Measurements from ENCODE around the gene ARHGEF4. TPM values are rescaled to one million over a fixed set of nuclear protein-coding genes. Genes with fewer than 3 reads are reported as not detected.

ARHGEF4 gene
- total RNA-seq, 1 experiment from 2014 or later, result 4.0 TPM

DNA sequence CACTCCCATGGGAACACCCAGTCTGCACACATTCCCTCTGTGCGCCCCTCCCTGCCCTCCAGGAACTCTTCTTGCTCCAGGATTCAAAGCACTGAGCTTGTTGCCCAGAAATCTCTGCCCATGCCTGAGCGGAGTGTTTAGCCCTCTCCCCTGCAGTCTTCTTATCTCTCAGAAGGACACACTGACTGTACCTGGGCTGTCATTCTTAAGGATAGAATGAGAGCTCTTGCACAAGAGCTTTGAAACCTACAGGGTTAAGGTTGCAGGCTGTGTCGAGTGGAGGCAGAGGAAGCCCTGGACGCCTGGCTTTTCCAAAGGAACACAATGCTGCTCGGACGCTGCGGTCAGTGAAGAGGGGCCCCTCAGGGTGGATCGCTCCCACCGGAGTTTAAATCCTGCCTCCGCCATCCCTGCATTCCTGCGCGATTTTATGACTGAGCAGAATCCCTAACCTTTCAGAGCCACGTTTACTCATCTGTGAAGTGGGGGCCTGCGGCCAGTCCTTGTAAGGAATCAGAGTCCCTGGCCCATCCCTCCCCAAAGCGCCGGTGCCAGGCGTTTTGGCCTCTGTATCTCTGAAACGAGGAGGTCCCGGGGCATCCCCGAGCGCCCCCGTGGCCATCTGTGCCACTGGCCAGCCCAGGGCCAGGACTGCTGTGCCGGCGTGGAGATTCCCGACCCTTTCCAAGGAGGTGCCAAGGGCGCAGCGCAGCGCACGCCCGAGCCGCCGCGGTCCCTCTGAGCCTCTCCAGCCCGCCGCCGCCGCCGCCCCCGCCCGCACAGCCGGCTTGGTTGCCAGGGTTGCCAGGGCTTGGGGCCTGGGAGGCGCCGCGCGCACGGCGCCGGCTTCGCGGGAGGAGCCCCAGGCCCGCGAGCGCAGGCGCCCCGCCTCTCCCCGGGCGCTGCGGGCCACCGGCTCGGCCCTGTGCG is 197.7 kb downstream of the ARHGEF4 start:
- DNase-seq (ENCODE audit: low read depth, low spot score), result no peak
- in situ Hi-C loops (cut with HindIII; ENCODE audit: low pct_unique_long_range_greater_than_20kb, low sequenced_read_pairs), result no loop called here

- in situ Hi-C loops (cut with HindIII; ENCODE audit: low pct_unique_long_range_greater_than_20kb, low sequenced_read_pairs), result no loop called here
- no peak for DNase-seq (ENCODE audit: low read depth, low spot score)
These were observed 198.6 kb downstream of the ARHGEF4 start for GRCh38 chr2:131035112-131035825.

DNA sequence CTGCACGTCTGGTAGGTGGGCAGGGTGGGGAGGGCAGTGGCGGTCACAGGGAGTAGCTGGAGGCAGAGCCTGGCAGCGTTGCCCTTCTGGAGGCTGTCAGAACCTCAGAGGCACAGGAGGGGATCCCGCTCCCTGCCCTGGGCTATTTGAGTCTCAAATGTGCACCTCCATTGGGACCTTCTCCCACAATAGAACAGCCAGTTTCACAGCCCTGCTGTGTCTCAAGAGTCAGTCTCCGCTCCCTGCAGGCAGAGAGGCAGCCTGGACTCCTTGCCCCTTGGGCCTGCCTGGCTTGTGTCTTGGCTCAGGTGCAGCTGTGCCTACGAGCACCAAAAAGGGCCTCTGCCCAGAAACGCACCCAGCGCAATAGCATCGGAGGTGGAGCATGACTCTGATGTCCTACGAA is 199.1 kb downstream of the ARHGEF4 start:
- DNase-seq (ENCODE audit: low read depth, low spot score), result no peak
- in situ Hi-C loops (cut with HindIII; ENCODE audit: low pct_unique_long_range_greater_than_20kb, low sequenced_read_pairs), result no loop called here

DNA sequence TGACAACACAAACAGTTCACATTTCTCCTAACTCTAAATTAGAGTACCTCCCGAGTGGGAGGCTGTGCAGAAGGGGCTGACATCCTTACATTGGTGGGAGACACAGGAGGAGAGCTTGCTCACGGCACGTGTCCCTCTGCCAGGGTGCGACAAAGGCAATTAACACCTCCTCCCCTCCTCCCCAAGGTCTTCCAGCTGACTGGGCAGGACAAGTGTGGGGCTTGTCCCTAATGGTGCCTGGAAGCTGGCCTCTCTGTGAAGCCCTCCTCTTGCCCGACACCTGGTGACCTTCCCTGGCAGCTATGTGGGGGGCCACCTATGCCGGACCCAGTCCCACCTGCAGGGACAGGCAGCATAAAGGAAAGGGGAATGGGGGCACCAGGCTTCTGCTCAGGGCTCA is 199.6 kb downstream of the ARHGEF4 start:
- no peak for DNase-seq (ENCODE audit: low read depth, low spot score)
- in situ Hi-C loops (cut with HindIII; ENCODE audit: low pct_unique_long_range_greater_than_20kb, low sequenced_read_pairs), result no loop called here

GRCh38 chr2:131036696-131037397 is 200.1 kb downstream of the ARHGEF4 start:
- DNase-seq (ENCODE audit: low read depth, low spot score), result no peak
- in situ Hi-C loops (cut with HindIII; ENCODE audit: low pct_unique_long_range_greater_than_20kb, low sequenced_read_pairs), result no loop called here

DNA sequence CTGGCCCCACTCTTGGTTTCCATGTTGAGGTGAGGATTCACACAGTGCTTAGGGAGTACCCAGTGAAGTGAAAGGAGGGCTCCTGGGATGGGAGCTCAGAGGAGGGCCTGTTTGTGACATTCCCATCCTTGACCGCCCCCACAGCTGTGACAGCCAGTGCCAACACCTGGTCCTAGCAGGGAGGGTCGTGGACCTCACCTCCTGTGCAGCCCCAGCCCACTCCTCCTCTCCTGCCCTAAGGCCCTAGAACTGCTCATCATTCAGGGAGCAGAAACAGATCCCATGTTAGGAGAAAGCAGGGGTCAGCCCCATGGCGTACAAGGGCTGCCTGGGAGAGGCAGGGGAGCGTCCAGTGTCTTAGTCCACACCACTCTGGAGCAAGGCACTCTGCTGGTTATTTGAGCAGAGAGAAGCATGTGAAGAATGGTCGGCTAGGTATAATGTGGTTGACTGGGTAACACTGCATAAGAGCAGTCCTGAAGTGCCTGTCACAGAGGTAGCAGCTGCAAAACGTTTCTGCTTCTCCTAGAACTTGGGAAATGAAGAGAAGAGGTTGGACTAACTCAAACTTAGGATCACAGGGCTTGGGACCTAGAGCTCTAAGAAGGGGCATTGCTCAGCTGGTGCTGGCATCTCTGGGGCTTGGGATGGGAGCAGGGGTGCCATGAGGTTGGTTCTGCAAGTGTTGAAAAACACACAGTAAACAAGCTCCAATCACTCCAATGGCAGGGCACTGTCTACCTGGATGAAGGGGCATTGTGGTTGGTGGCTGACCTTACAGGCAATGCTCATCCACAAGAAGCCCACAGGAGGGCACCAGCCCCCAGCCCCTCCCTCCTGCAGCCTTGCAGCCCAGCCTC is 200.9 kb downstream of the ARHGEF4 start:
- no peak for DNase-seq (ENCODE audit: low read depth, low spot score)
- in situ Hi-C loops (cut with HindIII; ENCODE audit: low pct_unique_long_range_greater_than_20kb, low sequenced_read_pairs), result no loop called here

DNA sequence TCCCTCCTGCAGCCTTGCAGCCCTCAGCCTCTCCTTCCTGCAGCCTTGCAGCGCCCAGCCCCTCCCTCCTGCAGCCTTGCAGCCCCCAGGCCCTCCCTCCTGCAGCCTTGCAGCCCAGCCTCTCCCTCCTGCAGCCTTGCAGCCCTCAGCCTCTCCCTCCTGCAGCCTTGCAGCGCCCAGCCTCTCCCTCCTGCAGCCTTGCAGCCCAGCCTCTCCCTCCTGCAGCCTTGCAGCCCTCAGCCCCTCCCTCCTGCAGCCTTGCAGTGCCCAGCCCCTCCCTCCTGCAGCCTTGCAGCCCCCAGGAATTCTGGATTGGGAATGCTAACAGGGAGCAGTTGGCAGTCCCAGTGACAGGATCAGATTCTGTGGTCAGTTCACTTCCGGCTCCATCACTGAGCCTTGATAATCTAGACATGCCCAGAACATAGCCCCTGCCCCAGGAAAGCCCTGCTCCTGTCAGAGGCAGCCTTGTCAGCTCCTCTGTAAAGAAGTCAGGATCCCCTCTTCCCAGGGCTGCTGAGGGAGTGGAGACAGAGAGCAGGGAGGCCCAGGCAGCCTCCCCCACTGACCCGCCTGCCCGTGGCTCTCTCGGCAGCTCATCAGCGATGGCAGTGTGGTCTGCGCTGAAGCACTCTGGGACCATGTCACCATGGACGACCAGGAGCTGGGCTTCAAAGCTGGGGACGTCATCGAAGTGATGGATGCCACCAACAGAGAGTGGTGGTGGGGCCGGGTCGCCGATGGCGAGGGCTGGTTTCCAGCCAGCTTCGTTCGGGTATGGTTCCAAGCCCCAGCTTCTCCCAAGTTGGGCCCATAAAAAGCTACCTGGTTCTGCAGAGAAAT is 201.8 kb downstream of the ARHGEF4 start:
- no peak for DNase-seq (ENCODE audit: low read depth, low spot score)
- in situ Hi-C loops (cut with HindIII; ENCODE audit: low pct_unique_long_range_greater_than_20kb, low sequenced_read_pairs), result no loop called here

DNA sequence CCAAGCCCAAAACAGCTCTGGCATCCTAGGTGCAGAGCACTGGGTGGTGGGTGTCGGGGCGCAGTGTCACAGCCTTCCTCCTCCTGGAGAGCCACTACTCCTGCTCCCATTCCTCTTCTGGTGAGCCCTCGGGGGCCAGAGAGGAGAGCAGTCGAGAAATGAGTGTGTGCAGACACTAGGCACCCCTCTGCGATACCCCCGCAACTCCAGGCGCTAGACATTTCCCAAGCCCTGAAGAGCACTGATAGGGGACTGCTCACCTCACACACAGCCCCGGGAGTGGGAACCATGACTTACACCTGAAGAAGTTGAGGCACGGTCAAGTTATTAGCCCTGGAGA is 202.4 kb downstream of the ARHGEF4 start:
- no peak for DNase-seq (ENCODE audit: low read depth, low spot score)
- in situ Hi-C loops (cut with HindIII; ENCODE audit: low pct_unique_long_range_greater_than_20kb, low sequenced_read_pairs), result no loop called here

GRCh38 chr2:131039535-131039907 is 202.8 kb downstream of the ARHGEF4 start:
- DNase-seq (ENCODE audit: low read depth, low spot score), result no peak
- in situ Hi-C loops (cut with HindIII; ENCODE audit: low pct_unique_long_range_greater_than_20kb, low sequenced_read_pairs), result no loop called here

GRCh38 chr2:131039908-131040660 is 203.4 kb downstream of the ARHGEF4 start:
- in situ Hi-C loops (cut with HindIII; ENCODE audit: low pct_unique_long_range_greater_than_20kb, low sequenced_read_pairs), result no loop called here
- no peak for DNase-seq (ENCODE audit: low read depth, low spot score)

DNA sequence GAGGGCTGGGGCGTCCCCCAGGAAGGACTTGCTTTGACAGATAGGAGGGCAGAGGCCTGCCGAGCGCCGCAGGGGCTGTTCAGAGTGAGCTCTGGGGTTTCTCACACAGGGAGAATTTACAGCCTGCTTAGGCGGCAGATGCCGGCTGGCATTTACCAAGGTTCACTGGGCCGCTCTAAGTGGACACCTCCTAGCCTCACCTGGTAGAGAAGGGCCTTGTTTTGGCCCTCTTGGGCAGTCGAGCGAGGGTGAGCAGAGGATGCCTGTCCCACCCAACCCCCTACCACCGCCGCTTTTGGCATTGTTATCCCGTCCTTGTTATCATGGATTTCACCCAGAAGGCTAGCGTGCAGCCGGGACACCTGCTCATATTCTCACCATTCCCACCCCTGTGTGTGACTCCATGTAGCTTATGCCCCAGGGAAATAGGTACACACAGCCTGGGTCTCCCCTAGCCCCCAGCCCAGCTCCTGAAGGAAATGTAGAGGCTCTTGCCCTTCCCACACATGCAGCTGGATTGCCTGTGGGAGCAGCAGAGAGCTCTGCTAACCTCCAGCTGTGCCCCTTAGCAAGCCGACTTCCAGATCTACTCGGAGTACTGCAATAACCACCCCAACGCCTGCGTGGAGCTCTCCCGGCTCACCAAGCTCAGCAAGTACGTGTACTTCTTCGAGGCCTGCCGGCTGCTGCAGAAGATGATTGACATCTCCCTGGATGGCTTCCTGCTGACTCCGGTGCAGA is 204.1 kb downstream of the ARHGEF4 start:
- no peak for DNase-seq (ENCODE audit: low read depth, low spot score)
- in situ Hi-C loops (cut with HindIII; ENCODE audit: low pct_unique_long_range_greater_than_20kb, low sequenced_read_pairs), result no loop called here

DNA sequence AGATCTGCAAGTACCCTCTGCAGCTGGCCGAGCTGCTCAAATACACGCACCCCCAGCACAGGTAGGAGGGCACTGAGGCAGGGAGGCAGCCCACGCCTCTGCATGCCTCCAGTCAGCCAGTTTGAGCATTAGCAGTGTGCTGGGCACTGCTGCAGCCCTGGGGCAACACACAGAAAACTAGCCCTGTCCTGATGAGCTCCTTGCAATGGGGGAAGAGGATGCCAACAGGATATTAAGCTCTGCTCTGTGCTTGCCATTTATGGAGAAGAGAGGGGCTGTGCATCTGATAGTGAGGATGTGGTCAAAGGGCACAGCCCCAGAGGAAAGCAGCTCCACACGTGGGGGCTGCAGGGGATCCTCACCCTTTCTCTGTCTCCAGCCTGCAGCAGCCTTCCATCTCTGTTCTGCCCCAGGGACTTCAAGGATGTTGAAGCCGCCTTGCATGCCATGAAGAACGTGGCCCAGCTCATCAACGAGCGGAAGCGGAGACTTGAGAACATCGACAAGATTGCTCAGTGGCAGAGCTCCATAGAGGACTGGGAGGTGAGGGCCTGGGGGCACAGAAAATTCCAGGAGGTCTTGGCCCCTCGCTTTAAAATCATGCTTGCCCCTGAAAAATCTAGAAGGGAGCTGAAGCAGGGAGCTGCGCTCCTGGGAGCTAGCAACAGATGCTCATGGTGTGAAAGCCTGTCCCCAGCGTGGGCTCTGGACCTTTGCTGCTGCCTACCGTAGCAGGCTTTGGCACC is 204.9 kb downstream of the ARHGEF4 start:
- in situ Hi-C loops (cut with HindIII; ENCODE audit: low pct_unique_long_range_greater_than_20kb, low sequenced_read_pairs), result no loop called here
- DNase-seq (ENCODE audit: low read depth, low spot score), result no peak

GRCh38 chr2:131042148-131042775 is 205.5 kb downstream of the ARHGEF4 start:
- no peak for DNase-seq (ENCODE audit: low read depth, low spot score)
- in situ Hi-C loops (cut with HindIII; ENCODE audit: low pct_unique_long_range_greater_than_20kb, low sequenced_read_pairs), result no loop called here

- DNase-seq (ENCODE audit: low read depth, low spot score), result no peak
- in situ Hi-C loops (cut with HindIII; ENCODE audit: low pct_unique_long_range_greater_than_20kb, low sequenced_read_pairs), result no loop called here
These were observed 206.7 kb downstream of the ARHGEF4 start for GRCh38 chr2:131043199-131044074.
